ENCODE data around the gene NOXO1. TPM values are rescaled to one million over a fixed set of nuclear protein-coding genes. Genes with fewer than 3 reads are reported as not detected.

NOXO1 gene
- total and polyA plus RNA-seq, 9 of the 15 experiments (the other 6 are each of a cell fraction or from before 2014, with no cell fraction given): not detected

- TF ChIP-seq FIP1L1 (IDR thresholded peaks at IDR 0.05; ENCODE audit: low read depth, low read length, poor library complexity, severe bottlenecking) (no peak), TGIF2 (CRISPR knock-in tag; IDR thresholded peaks at IDR 0.05) (no peak), SP1 (CRISPR knock-in tag; IDR thresholded peaks at IDR 0.05) (peak; percentile 79), ZNF274 (IDR thresholded peaks at IDR 0.05; ENCODE audit: borderline replicate concordance, low read depth, low read length) (no peak), HOXB6 (CRISPR knock-in tag; IDR thresholded peaks at IDR 0.05; ENCODE audit: borderline replicate concordance) (no peak), SMARCE1 (IDR thresholded peaks at IDR 0.05) (no peak), PURB (CRISPR knock-in tag; IDR thresholded peaks at IDR 0.05; ENCODE audit: low read depth) (no peak), FOXO4 (CRISPR knock-in tag; IDR thresholded peaks at IDR 0.05) (no peak), RFX1 (IDR thresholded peaks at IDR 0.05) (no peak), GTF2B (IDR thresholded peaks at IDR 0.05; ENCODE audit: extremely low read depth, insufficient read length) (no peak), CHAMP1 (IDR thresholded peaks at IDR 0.05) (no peak), MITF (IDR thresholded peaks at IDR 0.05) (no peak), C11orf30 (IDR thresholded peaks at IDR 0.05; ENCODE audit: low read depth) (no peak), WHSC1 (IDR thresholded peaks at IDR 0.05; ENCODE audit: low read length) (no peak), NFXL1 (CRISPR knock-in tag; IDR thresholded peaks at IDR 0.05) (no peak), VEZF1 (CRISPR knock-in tag; IDR thresholded peaks at IDR 0.05) (peak; percentile 59), TEAD4 (IDR thresholded peaks at IDR 0.05; ENCODE audit: low read length) (no peak), TEAD4 (CRISPR knock-in tag; IDR thresholded peaks at IDR 0.05; ENCODE audit: borderline replicate concordance) (no peak), ZNF384 (IDR thresholded peaks at IDR 0.05; ENCODE audit: low read depth, low read length) (no peak)
- TF ChIP-seq, protein P1, sequence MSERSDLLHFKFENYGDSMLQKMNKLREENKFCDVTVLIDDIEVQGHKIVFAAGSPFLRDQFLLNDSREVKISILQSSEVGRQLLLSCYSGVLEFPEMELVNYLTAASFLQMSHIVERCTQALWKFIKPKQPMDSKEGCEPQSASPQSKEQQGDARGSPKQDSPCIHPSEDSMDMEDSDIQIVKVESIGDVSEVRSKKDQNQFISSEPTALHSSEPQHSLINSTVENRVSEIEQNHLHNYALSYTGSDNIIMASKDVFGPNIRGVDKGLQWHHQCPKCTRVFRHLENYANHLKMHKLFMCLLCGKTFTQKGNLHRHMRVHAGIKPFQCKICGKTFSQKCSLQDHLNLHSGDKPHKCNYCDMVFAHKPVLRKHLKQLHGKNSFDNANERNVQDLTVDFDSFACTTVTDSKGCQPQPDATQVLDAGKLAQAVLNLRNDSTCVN (CRISPR knock-in tag; IDR thresholded peaks at IDR 0.05): no peak
These were observed 10.9 kb upstream of the NOXO1 start (continued) for GRCh38 chr16:1991948-1992703.

Measured in K562 (cell line).